ENCODE data around the gene GDNF. TPM values are rescaled to one million over a fixed set of nuclear protein-coding genes. Genes with fewer than 3 reads are reported as not detected.

The GDNF gene
- total RNA-seq, result 0.39 to 1.1 TPM (median 0.69 TPM) in 3 replicates
- long read RNA-seq, result 0 reads

GRCh38 chr5:37839407-37840052 lies at the start of gene GDNF:
Gene GDNF, minus strand, starts transcription at chr5:37840041. Its CDS starts 5,245 bp downstream, at chr5:37834796.
- Mint-ChIP-seq H3K4me1 (ENCODE audit: low read depth) (peaks cover 44% of the 10 kb centered on the region), H3K36me3 (ENCODE audit: low read depth) (peaks cover 2% of the 10 kb centered on the region), H3K4me3 (ENCODE audit: unreplicated experiment) (peak within 1 kb of the TSS; percentile 82), H3K27me3 (ENCODE audit: low read depth) (peaks cover 60% of the 10 kb centered on the region), H3K9me3 (ENCODE audit: low read depth) (no peaks in the 10 kb centered on the region), H3K27ac (ENCODE audit: unreplicated experiment) (no peak within 1 kb of the TSS)
- peak; percentile 84 for DNase-seq (ENCODE audit: low spot score)
- TF ChIP-seq CTCF (IDR thresholded peaks at IDR 0.05), result no peak

- Mint-ChIP-seq H3K9me3 (ENCODE audit: low read depth) (peaks cover 2% of the 10 kb centered on the region), H3K4me3 (ENCODE audit: unreplicated experiment) (no peak overlapping the region), H3K4me1 (ENCODE audit: low read depth) (peaks cover 4% of the 10 kb centered on the region), H3K27ac (ENCODE audit: unreplicated experiment) (no peak overlapping the region), H3K27me3 (ENCODE audit: low read depth) (peaks cover 4% of the 10 kb centered on the region), H3K36me3 (ENCODE audit: low read depth) (no peaks in the 10 kb centered on the region)
- DNase-seq (ENCODE audit: low spot score), result no peak
- TF ChIP-seq CTCF (IDR thresholded peaks at IDR 0.05), result no peak
These were observed 48.6 kb upstream of the GDNF start for GRCh38 chr5:37888476-37888875.

GRCh38 chr5:37886242-37886905 lies 46.5 kb upstream of the GDNF start:
- Mint-ChIP-seq H3K9me3 (ENCODE audit: low read depth) (peaks cover 5% of the 10 kb centered on the region), H3K27me3 (ENCODE audit: low read depth) (peaks cover 12% of the 10 kb centered on the region), H3K4me3 (ENCODE audit: unreplicated experiment) (no peak overlapping the region), H3K27ac (ENCODE audit: unreplicated experiment) (no peak overlapping the region), H3K36me3 (ENCODE audit: low read depth) (no peaks in the 10 kb centered on the region), H3K4me1 (ENCODE audit: low read depth) (peaks cover 4% of the 10 kb centered on the region)
- TF ChIP-seq CTCF (IDR thresholded peaks at IDR 0.05), result no peak
- no peak for DNase-seq (ENCODE audit: low spot score)

GRCh38 chr5:37882636-37883035 lies 42.8 kb upstream of the GDNF start:
- Mint-ChIP-seq H3K4me3 (ENCODE audit: unreplicated experiment) (no peak overlapping the region), H3K36me3 (ENCODE audit: low read depth) (peaks cover 2% of the 10 kb centered on the region), H3K4me1 (ENCODE audit: low read depth) (no peaks in the 10 kb centered on the region), H3K27ac (ENCODE audit: unreplicated experiment) (no peak overlapping the region), H3K27me3 (ENCODE audit: low read depth) (peaks cover 24% of the 10 kb centered on the region), H3K9me3 (ENCODE audit: low read depth) (peaks cover 3% of the 10 kb centered on the region)
- DNase-seq (ENCODE audit: low spot score), result no peak
- TF ChIP-seq CTCF (IDR thresholded peaks at IDR 0.05), result no peak

GRCh38 chr5:37881359-37881758 lies 41.5 kb upstream of the GDNF start:
- TF ChIP-seq CTCF (IDR thresholded peaks at IDR 0.05), result no peak

More at GRCh38 chr5:37881359-37881758, 41.5 kb upstream of the GDNF start:
- no peaks in the 10 kb centered on the region for H3K4me1 Mint-ChIP-seq (ENCODE audit: low read depth)
- peaks cover 3% of the 10 kb centered on the region for H3K9me3 Mint-ChIP-seq (ENCODE audit: low read depth)
- no peak for DNase-seq (ENCODE audit: low spot score)
- H3K27me3 Mint-ChIP-seq (ENCODE audit: low read depth), result peaks cover 24% of the 10 kb centered on the region
- H3K36me3 Mint-ChIP-seq (ENCODE audit: low read depth), result peaks cover 2% of the 10 kb centered on the region
- H3K27ac Mint-ChIP-seq (ENCODE audit: unreplicated experiment), result no peak overlapping the region
- no peak overlapping the region for H3K4me3 Mint-ChIP-seq (ENCODE audit: unreplicated experiment)
